Measurements from ENCODE around the gene SLC7A1. TPM values are rescaled to one million over a fixed set of nuclear protein-coding genes. Genes with fewer than 3 reads are reported as not detected.

Gene SLC7A1
- total RNA-seq, 1 donor from 2014 or later = 20.0 TPM

DNA sequence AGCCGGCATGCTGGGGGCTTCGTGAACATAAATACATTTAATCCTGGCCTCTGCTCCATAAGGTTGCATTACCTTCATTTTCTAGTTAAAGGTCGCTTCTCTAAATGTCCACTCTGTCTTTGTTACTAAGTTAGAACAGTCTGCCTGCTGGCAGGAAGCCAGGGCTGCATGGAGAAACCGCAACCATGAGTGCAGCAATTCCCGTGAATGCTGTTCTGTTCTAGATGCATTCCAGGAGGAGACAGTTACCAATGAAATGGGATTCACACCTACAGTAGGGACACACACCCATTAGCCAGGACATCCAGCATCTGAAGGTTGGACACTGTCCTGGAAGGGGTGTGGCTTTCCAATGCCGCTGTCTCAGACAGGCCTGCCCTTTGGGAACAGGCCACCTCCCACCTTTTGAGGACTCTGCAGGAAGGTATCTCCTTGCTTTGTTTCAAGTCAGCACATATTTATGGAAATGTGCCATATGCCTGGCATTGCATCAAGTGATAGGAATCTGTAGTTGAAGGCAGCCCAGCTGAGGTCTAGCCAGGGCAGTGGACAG is 129.7 kb downstream of the SLC7A1 start:
- no peak overlapping the region for H3K4me3 Mint-ChIP-seq
- H3K27ac Mint-ChIP-seq = no peak overlapping the region
- TF ChIP-seq, protein P1, sequence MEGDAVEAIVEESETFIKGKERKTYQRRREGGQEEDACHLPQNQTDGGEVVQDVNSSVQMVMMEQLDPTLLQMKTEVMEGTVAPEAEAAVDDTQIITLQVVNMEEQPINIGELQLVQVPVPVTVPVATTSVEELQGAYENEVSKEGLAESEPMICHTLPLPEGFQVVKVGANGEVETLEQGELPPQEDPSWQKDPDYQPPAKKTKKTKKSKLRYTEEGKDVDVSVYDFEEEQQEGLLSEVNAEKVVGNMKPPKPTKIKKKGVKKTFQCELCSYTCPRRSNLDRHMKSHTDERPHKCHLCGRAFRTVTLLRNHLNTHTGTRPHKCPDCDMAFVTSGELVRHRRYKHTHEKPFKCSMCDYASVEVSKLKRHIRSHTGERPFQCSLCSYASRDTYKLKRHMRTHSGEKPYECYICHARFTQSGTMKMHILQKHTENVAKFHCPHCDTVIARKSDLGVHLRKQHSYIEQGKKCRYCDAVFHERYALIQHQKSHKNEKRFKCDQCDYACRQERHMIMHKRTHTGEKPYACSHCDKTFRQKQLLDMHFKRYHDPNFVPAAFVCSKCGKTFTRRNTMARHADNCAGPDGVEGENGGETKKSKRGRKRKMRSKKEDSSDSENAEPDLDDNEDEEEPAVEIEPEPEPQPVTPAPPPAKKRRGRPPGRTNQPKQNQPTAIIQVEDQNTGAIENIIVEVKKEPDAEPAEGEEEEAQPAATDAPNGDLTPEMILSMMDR (IDR thresholded peaks at IDR 0.05; ENCODE audit: unreplicated experiment) = no peak
- H3K36me3 Mint-ChIP-seq = no peaks in the 10 kb centered on the region
- DNase-seq (ENCODE audit: low spot score in 2 of 2, unreplicated experiment in 2 of 2) = peak in 1 of 2 experiments; percentile 56
- H3K4me1 Mint-ChIP-seq = peaks cover 14% of the 10 kb centered on the region
- no peaks in the 10 kb centered on the region for H3K9me3 Mint-ChIP-seq
- H3K27me3 Mint-ChIP-seq (ENCODE audit: low read depth) = no peaks in the 10 kb centered on the region

DNA sequence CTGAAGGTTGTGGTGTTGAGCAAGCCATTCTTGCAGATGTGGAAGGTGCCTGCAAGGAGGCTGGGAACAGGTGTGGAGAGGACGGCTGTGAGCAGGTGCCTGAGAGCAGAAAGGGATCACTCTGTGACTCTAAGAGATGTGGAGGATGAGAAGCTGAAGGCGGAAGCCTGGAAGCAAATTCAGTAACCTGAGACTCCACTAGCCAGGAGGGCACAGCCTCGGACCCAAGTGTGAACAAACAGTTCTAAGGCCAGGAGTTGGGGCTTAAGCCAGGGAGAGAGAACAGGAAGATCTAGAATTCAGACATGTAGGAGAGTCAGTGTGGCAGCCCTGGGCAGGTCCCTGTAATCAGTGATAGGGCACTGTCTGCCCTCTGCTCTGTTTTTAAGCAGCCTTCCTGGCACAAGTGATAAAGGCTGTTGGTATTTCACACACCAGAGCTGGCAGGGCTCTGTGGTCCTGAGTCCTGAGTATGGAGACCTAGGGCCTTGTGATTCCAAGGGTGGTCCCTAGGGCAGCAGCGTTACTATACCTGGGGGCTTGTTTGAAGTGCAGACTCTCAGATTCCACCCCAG is 131.3 kb downstream of the SLC7A1 start:
- Mint-ChIP-seq H3K27ac (no peak overlapping the region), H3K4me3 (no peak overlapping the region), H3K9me3 (no peaks in the 10 kb centered on the region), H3K4me1 (peaks cover 19% of the 10 kb centered on the region), H3K27me3 (ENCODE audit: low read depth) (no peaks in the 10 kb centered on the region), H3K36me3 (no peaks in the 10 kb centered on the region)
- TF ChIP-seq, protein P1 (IDR thresholded peaks at IDR 0.05; ENCODE audit: unreplicated experiment) = no peak
- DNase-seq (ENCODE audit: low spot score in 2 of 2, unreplicated experiment in 2 of 2) = no peak

DNA sequence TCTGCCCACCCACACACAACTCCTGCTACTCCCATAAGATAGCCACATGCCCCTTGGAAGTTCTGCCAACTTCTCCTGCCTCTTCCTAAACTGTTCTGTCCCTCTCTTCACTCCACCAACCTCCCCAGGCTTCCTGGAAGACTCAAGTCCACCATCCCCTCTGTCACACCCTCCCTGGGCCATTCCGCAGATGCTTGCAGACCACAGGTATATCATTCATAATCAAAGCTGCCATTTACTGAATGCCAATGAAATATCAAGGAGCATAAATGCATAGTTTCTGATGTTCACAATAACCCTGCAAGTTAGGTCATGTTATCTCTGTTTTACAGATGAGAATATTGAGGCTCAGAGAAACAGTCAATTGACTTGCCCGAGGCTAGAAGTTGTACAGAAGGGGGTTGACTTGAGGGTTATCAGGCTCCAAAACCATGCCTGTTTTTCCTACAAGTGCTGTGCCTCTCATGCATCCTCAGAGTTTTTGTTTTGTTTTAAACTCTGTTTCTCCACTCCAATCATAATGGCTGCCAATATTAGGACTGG is 135.6 kb downstream of the SLC7A1 start:
- no peaks in the 10 kb centered on the region for H3K27me3 Mint-ChIP-seq (ENCODE audit: low read depth)
- peaks cover 8% of the 10 kb centered on the region for H3K9me3 Mint-ChIP-seq
- TF ChIP-seq, protein P1 (IDR thresholded peaks at IDR 0.05; ENCODE audit: unreplicated experiment) = no peak
- no peak overlapping the region for H3K27ac Mint-ChIP-seq
- no peaks in the 10 kb centered on the region for H3K36me3 Mint-ChIP-seq
- no peak for DNase-seq (ENCODE audit: low spot score in 2 of 2, unreplicated experiment in 2 of 2)
- no peak overlapping the region for H3K4me3 Mint-ChIP-seq
- H3K4me1 Mint-ChIP-seq = peaks cover 14% of the 10 kb centered on the region
